ENCODE measurements around the gene KIF26B.

The KIF26B gene

DNA sequence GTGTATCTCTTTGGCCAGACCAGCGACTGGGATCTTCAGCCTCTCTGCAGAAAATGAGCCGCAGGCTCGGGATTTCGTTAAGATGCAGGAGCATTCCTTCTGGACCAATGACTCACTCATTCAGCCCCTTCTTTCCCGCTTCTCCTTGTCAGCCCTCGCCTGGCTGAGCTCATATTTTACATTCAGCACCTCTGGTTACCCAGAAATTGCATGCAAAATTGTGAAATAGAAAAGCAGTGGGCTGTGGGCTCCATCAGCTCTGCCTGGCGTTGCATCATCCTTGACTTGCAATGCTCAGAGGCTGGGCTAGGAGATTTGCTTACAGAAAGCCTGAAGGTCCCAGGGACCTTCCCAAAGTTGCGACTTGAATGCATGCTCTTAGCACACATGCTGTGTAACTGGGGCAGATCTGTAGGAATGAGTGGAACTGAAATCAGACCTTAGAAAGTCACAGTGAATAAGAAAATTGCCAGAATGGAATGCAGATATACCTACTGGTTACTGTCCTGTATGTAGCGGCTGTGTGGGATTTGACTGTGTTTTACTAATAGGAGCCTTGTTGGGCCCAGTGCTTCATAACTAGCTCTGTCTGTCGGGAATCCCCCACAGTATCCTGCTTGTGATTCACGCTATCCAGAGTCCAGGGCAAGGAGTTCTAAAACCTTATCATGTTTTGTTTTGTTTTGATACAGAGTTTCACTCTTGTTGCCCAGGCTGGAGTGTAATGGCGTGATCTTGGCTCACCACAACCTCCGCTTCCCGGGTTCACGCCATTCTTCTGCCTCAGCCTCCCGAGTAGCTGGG, 444.8 kb downstream of the KIF26B start:
- no peak for DNase-seq (ENCODE audit: low spot score)

DNA sequence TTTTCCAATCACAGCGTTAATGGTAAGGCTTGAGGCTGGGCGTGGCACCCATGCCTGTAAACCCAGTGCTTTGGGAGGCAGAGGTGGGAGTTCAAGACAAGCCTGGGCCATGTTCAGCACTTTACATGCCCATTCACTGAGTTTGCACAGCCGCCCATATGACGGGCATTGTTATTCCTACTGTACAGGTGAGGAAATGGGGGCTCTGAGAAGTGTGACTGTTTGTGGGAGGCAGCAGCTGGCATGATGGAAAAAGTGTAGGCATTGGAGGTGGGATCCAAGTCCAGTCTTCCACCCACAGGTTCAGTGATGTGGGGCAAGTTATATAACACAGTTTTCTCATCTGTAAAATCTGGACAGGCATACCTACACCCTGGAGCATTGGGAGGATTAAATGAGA, 445.9 kb downstream of the KIF26B start:
- no peak for DNase-seq (ENCODE audit: low spot score)

GRCh38 chr1:245603311-245603865, 448.6 kb downstream of the KIF26B start:
- DNase-seq (ENCODE audit: low spot score), result no peak

GRCh38 chr1:245604979-245605378, 450.2 kb downstream of the KIF26B start:
- DNase-seq (ENCODE audit: low spot score), result no peak

DNA sequence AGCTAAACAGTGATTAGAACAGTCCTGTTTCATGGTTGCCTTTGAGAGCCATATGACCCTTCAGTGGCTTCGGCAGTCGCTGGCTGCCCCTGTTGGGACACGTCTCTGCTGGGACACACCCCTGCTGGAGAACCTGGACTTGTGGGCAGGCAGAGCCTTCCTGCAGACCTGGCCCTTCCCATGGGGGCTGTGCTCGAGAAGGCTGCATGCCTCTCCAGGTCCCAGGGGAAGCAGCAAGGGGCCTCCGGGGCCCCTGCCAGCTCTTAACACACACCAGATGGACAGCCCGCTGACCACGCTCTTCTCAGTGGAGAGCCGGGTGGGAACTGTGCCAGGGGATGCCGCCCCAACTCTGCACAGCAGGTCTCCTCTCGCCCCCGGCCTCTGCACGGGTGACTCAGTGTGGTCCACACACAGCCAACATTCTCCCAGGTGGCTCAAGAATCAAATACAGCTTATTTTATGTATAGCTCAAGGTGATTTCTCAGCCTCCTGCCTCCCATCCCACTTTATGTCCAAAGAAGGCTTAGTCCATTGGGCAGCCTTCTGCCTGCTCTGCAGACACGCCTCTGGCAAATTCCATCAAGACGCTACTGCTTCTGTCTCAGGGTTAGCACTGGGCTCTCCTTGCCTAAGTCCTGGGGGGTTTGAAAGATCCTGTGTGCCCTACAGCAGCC, 450.8 kb downstream of the KIF26B start:
- no peak for DNase-seq (ENCODE audit: low spot score)

GRCh38 chr1:245606157-245606725, 451.5 kb downstream of the KIF26B start:
- DNase-seq (ENCODE audit: low spot score), result no peak

- no peak for DNase-seq (ENCODE audit: low spot score)
These were observed 453.5 kb downstream of the KIF26B start for GRCh38 chr1:245608271-245608670.

- DNase-seq (ENCODE audit: low spot score), result no peak
These were observed 454.8 kb downstream of the KIF26B start for GRCh38 chr1:245609354-245610150.

GRCh38 chr1:245611251-245611650, 456.5 kb downstream of the KIF26B start:
- DNase-seq (ENCODE audit: low spot score), result no peak

DNA sequence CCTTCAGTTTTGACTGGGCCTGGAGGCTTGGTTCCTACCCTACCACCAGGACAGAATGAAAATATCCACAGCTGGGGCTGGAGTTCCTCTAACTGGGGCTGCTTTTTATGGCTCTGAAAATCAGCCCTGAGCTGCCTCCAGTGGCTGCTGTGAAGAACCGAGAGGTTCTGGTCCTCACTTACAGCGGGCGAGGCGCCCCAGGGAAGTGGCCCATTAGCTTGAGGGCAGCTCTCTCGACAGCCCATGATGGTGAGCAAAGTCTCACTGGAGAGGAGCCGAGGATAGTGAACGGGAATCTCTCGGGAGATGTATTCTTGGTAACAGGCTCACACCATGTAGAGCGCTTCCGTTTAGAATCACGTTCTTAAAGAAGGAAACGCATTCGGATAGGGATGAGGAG, 459.7 kb downstream of the KIF26B start:
- DNase-seq (ENCODE audit: low spot score), result no peak

- no peak for DNase-seq (ENCODE audit: low spot score)
These were observed 460.2 kb downstream of the KIF26B start for GRCh38 chr1:245615001-245615400.

GRCh38 chr1:245621589-245621988, 466.8 kb downstream of the KIF26B start:
- DNase-seq (ENCODE audit: low spot score), result no peak

GRCh38 chr1:245622332-245623014, 467.7 kb downstream of the KIF26B start:
- no peak for DNase-seq (ENCODE audit: low spot score)

DNA sequence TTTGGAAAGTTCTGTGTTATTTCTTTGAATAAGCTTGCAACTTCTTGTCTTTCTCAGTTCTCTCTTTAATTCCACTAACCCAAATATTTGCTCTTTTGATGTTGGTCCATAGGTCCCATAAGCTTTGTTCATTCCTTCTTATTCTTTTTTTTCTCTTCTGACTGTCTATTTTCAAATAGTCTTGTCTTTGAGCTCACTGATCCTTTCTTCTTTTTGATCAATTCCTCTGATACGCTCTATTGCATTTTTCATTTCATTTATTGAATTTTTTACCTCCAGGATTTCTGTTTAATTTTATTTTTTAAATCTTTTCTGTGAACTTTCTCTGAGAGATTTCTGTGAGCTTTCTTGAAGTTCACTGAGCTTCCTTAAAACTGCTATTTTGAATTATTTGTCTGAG, 486.6 kb downstream of the KIF26B start:
- DNase-seq (ENCODE audit: low spot score), result no peak

DNA sequence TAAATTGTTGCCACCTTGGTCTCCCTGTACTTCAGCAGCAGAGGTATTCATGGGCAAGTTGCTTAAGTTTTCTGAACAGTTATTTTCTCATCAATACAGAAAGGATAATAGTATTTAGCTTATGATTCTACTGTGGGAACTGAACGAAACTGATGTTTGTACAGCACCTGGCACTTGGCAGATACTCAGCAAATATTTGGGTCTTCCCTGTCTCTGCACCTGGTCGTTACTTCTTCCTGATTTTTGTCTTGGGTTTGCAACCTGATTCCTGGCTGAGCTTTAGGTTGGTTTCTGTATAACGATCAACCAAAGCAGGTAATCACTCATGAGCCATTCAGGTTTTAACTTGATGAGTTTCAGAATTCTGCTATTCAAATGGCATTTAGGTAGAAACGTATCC, 490.6 kb downstream of the KIF26B start:
- no peak for DNase-seq (ENCODE audit: low spot score)

DNA sequence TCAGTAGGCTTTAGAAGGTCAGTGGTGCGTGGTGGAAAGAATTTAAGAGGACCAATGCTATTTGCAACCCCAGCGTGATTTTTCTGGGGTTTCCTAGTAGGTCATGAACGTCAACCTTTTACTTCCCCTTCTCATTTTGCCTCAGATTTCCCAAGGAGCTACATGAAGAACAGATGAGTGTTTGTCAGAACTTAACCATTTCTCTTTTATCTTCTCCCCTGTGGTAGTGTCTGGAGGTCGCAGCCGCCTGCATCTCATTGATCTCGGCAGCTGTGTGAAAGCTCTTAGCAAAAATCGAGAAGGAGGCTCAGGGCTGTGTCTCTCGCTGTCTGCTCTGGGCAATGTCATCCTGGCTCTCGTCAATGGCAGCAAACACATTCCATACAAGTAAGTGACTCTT, 491.1 kb downstream of the KIF26B start:
- no peak for DNase-seq (ENCODE audit: low spot score)

- no peak for DNase-seq (ENCODE audit: low spot score)
These were observed 494.2 kb downstream of the KIF26B start for GRCh38 chr1:245648749-245649522.

DNA sequence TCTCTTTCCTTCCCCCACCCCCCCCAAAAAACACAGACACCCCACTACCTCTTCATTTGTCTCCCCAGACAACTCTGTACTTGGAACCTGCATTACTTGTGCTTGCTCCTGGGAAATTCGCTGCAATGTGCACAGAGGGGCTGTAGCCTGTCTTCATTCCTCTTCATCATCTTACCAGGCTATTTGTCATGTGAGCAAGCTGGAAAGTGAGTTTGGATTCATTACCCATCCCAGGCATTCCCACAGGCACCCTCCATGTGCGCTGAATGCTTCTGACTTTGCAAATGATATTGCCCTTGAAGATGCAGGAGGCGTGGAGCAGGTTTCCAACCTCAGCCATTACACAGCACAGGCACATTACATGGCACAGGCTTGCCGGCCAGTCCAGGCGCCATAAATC, 494.9 kb downstream of the KIF26B start:
- DNase-seq (ENCODE audit: low spot score), result no peak

DNA sequence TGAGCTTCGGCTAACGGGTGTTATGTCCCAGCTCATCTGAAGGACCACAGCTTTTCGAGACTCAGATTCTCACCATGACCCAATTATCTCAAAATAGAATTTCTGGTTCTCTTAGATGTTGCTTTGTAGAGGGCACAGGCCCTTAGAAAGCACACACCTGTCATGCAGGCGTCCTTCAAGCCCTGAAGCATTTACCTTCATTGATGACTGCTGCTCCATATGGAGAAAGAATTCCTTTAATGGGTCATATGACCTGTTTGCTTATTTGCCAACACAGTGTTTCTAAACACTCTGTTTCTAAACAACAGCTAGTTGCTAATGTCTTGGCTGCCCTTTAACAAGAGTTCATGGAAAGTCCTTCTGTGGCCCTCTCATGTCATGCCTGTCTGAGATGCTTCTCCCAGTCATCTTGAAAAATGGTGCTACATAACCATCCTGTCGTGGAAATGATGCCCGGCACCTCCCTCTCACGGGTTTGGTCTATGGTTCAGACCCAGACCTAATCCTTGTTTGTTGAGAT, 495.7 kb downstream of the KIF26B start:
- DNase-seq (ENCODE audit: low spot score), result no peak

- DNase-seq (ENCODE audit: low spot score), result no peak
These were observed 496.3 kb downstream of the KIF26B start for GRCh38 chr1:245651093-245651492.

DNA sequence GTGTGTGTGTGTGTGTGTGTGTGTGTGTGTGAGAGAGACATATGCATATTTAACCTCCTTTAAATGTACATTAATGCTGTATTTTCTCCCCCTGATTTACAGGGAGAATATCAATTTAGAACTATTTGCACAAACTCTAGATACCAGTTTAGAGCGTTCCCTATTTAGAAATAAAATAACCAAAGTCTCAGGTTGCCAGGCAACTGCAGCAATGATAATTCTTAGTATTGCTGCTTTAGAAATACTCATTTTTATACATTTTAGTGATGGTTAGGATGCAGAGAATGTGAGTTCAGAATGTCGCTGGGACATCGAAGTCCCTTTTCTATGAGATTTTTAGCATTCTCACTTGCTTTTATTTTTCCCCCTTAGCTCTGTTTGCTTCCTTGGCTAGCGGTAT, 497.3 kb downstream of the KIF26B start:
- DNase-seq (ENCODE audit: low spot score), result no peak

Data from NAMALWA (cell line).